Measurements from ENCODE around the gene LRIG1.

LRIG1 gene

DNA sequence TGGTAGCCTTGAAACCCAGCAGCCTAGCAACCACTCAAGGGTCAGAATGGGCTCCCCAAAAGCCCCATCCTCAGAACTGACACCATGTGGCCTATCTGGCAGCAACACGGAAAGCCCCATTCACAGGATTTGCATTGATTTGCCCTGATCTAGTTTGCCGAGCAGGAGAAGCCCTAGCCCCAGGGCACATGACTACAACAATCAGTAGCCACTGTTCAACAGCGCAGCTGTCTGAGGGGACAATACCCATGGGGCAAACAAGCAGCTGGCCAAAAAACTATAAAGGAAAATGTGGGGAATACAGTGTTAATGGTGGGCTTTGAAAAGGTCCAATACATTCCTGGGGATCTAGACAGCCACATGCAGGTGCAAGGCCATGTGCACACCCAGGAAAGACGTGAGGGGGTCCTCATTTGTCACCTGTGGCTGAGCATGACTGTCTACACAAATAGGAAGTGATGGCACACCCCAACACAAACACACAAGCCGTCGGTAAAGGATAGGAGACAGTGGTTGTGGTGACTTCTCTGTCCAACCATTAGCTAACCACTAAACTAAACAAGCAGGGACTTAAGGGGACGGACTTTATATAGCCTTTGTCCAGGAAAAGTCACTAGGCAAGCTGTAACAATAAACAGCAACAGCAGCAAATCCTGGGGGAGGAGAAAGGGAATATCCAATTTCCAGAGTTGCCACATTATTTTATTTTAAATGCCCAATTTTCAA lies 113.7 kb downstream of the LRIG1 start:
- no peak for DNase-seq
- H3K4me3 Mint-ChIP-seq, result no peak overlapping the region
- peak overlapping the region; percentile 27 for H3K27ac Mint-ChIP-seq

DNA sequence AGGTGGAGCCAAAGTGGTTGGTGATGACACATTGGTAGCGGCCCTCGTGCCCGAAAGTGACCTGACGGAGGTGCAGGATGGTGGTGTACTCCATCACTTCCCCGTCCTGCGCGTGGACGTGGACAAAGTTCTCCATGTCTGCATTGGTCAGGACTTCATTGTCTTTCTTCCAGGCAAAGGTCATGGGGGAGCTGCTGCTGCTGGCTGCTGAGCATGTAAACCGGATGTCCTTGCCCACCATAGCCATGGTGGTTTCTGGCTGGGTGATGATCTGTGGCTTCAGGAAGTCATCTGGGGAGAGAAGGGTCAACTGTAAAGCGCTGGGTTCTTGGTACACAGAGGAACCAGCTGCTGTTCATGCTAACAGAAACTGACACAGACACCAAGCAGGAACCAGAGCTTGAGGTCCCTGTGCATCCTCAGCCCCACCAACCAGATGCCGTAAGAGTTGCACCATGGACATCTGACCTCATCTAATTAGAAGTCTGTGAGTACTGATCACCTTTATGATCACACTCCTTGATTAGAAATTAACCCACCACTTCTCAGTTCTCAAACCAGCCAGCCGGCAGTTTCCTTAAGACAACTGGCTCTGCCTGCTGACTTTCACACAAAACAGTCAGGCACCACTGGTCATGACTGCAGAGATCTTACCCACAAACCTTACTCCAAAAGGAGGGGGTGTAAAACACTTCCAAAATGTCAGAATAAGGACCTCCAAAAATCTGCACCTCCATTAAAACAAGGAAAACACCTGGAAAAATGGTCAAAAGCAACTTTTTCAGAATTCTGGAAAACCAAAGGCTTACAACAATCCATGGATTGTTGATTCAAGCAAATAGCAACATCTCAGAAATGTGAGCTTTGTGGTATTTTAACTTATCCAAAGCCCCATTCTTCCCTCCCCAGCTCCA lies 114.6 kb downstream of the LRIG1 start:
- H3K36me3 Mint-ChIP-seq (ENCODE audit: low read depth), result peaks cover 96% of the 10 kb centered on the region
- no peaks in the 10 kb centered on the region for H3K9me3 Mint-ChIP-seq
- H3K27me3 Mint-ChIP-seq, result no peaks in the 10 kb centered on the region
- peaks cover 35% of the 10 kb centered on the region for H3K4me1 Mint-ChIP-seq (ENCODE audit: low read depth)
- H3K27ac Mint-ChIP-seq, result peak overlapping the region; percentile 27
- DNase-seq, result no peak
- H3K4me3 Mint-ChIP-seq, result no peak overlapping the region

More for the DNA sequence above, 113.7 kb downstream of the LRIG1 start:
- H3K9me3 Mint-ChIP-seq, result no peaks in the 10 kb centered on the region
- no peaks in the 10 kb centered on the region for H3K27me3 Mint-ChIP-seq
- peaks cover 42% of the 10 kb centered on the region for H3K4me1 Mint-ChIP-seq (ENCODE audit: low read depth)
- H3K36me3 Mint-ChIP-seq (ENCODE audit: low read depth), result peaks cover 95% of the 10 kb centered on the region

DNA sequence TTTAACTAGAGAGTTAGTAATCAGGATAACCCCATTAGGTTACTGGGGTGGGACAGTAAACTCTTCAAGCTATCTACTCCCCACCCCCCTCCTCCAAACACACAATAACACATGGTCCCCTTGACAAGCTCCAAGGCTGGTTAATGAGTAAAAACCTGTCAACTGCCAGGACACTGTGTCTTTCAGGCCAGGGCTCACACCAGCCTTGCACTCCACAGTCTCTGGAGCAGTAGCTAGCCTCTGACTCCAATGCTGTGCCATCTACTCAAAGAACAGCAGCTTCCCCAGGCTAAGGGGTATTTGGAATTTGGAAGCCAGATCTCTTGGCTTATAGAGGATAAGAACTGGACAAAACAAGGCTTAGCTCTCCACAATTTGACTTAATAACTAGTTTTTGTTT lies 115.8 kb downstream of the LRIG1 start:
- Mint-ChIP-seq H3K9me3 (no peaks in the 10 kb centered on the region), H3K4me1 (ENCODE audit: low read depth) (peaks cover 26% of the 10 kb centered on the region), H3K27me3 (no peaks in the 10 kb centered on the region), H3K4me3 (no peak overlapping the region), H3K27ac (no peak overlapping the region), H3K36me3 (ENCODE audit: low read depth) (peaks cover 96% of the 10 kb centered on the region)
- no peak for DNase-seq

DNA sequence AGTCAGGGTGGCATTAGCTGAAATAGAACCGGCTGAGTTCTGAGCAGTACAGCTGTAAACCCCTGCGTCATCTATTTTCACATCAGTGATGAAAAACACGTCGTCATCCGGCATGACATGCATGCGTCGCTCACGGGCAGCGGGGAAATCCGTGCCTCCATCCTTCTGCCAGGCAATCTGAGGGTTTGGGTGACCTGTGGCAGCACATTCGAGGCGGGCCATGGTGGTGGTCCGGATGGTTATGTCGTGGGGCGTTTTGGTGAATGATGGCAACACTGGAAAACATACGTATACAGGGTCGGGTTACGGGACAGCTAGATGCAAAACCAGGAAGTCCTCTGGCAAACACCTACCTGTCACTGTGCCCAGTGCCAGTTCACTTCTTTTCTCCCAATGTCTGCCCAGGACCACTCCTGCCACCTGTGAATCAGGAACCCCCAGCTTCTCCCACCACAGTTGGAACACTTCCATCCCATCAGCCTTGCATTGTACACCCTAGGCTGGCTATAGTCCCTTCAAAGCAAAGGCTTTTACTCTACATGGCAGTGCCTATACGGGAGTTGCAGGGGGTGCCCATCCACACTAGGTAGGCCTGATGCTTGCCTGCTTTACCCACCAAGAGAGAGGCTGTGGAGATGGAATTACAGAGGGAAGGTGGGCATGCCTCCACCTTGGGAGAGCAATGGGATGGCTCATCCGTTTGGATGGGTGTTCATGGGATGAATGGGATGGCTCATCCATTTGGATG lies 116.7 kb downstream of the LRIG1 start:
- H3K4me1 Mint-ChIP-seq (ENCODE audit: low read depth), result peaks cover 17% of the 10 kb centered on the region
- H3K9me3 Mint-ChIP-seq, result no peaks in the 10 kb centered on the region
- DNase-seq, result no peak
- H3K27me3 Mint-ChIP-seq, result no peaks in the 10 kb centered on the region
- peak overlapping the region; percentile 57 for H3K27ac Mint-ChIP-seq
- no peak overlapping the region for H3K4me3 Mint-ChIP-seq
- H3K36me3 Mint-ChIP-seq (ENCODE audit: low read depth), result peaks cover 96% of the 10 kb centered on the region

DNA sequence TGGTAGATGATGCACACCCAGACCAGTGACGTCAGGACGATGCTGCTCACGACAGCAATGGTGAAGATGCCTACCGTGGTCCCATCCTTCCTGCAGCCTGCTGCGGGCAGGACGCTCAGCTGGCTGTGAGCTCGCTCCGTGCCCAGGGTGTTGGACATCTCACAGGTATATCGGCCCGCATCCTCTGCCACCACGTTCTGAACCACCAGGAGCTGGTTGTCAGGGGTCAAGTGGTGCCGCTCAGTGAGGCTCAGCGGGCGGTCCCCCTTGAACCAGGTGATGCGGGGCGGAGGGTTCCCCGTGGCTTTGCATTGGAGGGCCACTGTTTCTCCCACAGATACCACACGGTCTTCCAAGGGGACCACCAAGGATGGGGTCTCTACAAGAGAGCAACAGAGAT lies 117.8 kb downstream of the LRIG1 start:
- Mint-ChIP-seq H3K4me1 (ENCODE audit: low read depth) (peaks cover 17% of the 10 kb centered on the region), H3K27me3 (no peaks in the 10 kb centered on the region), H3K4me3 (no peak overlapping the region), H3K36me3 (ENCODE audit: low read depth) (peaks cover 96% of the 10 kb centered on the region), H3K9me3 (no peaks in the 10 kb centered on the region), H3K27ac (peak overlapping the region; percentile 24)
- no peak for DNase-seq

DNA sequence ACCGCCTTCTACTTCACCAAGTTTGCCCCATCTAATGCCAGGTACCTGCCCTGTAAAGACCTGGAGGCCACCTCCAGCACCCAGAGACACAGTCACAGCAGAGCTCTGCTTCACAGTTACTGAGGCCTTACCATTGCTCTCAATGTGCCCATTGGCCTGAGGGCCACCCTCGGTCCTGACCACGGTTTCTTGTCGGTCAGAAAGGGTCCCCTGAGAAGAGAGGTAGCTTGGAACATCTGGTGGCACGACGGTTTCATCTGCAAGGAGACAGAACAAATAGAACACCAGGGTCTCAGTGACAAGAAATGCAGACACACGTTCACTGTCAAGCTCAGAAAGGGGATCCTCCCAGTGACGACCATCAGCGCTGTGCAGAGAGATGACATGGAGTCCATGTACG lies 118.7 kb downstream of the LRIG1 start:
- Mint-ChIP-seq H3K4me1 (ENCODE audit: low read depth) (peaks cover 18% of the 10 kb centered on the region), H3K4me3 (no peak overlapping the region), H3K9me3 (no peaks in the 10 kb centered on the region), H3K27me3 (no peaks in the 10 kb centered on the region), H3K36me3 (ENCODE audit: low read depth) (peaks cover 100% of the 10 kb centered on the region), H3K27ac (peak overlapping the region; percentile 58)
- no peak for DNase-seq

DNA sequence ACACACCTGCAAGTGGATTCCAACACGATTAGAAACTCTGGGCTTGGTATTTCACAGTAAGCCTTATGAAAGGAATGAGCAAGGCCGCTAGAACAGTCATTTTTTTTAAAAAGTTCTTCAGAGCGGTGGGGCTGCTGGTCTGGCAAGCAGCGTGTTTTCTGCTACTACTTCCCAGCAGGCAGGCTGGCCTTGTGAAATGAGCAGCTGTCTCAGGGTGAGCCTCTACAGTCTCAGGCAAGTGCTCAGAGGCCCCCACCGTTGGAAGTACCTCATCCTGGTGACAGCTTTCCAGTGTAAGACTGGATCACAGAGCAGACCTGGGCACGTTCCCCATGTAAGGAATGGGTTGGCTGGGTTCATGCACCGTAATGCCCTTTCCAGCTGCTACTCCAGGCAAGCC lies 119.2 kb downstream of the LRIG1 start:
- no peak for DNase-seq
- peaks cover 14% of the 10 kb centered on the region for H3K4me1 Mint-ChIP-seq (ENCODE audit: low read depth)
- no peak overlapping the region for H3K4me3 Mint-ChIP-seq
- H3K27me3 Mint-ChIP-seq, result no peaks in the 10 kb centered on the region
- H3K9me3 Mint-ChIP-seq, result no peaks in the 10 kb centered on the region
- H3K27ac Mint-ChIP-seq, result peak overlapping the region; percentile 58
- peaks cover 100% of the 10 kb centered on the region for H3K36me3 Mint-ChIP-seq (ENCODE audit: low read depth)

DNA sequence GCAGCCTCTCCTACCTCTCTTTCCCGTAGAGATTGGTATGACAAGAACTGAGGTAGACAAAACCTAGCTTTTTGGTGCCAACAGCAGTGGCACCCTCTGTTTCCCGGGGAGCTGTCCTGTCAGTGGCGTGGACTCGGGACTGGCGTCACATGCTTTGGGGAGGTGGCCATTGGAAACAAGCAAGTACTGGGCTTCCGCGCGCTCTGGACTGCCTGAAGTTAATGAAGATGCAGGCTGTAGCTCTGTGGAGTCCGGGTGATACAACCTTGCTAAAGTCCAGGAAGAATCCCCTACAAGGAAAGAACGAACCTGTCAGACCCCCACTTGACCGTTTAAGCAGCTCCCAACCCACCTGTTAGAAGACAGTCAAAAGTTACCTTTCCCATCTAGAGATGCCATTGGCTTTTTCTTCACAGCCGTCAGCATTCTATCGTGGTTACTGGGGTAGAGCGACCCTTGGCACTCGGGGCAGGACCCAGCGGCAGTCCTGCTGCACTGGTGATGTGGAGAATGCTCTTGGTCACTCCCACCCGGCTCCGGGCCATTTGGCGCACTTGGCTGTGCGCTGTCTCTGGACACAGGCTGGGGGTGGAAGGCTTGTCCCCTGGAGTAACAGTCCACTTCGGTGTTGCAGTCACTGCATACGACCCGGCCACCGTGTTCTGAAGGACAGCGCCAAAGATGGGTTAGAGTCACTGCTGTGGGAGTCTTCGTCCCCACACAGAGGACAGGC lies 120.5 kb downstream of the LRIG1 start:
- H3K36me3 Mint-ChIP-seq (ENCODE audit: low read depth), result peaks cover 100% of the 10 kb centered on the region
- H3K4me1 Mint-ChIP-seq (ENCODE audit: low read depth), result peaks cover 11% of the 10 kb centered on the region
- H3K9me3 Mint-ChIP-seq, result no peaks in the 10 kb centered on the region
- H3K4me3 Mint-ChIP-seq, result no peak overlapping the region
- peak overlapping the region; percentile 50 for H3K27ac Mint-ChIP-seq
- no peak for DNase-seq
- no peaks in the 10 kb centered on the region for H3K27me3 Mint-ChIP-seq

DNA sequence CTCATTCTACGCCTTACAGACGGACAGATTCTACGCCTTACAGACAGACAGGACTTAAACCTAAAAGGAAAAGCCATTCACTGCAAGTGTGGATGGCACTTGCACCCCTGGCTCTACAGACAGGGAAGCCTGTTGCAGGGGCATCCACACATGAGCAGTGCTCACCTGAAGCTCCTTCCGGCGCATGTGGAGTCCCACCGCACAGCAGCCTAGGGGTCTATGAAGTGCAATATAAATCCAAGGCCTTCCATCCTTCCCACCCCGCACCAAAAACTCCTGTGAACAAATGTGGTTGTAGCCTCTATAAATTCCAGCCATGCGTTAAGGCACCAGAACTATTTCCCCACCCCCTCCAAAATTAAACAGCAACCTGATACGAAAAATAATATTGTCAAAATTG lies 121.3 kb downstream of the LRIG1 start:
- Mint-ChIP-seq H3K27ac (no peak overlapping the region), H3K36me3 (ENCODE audit: low read depth) (peaks cover 96% of the 10 kb centered on the region), H3K27me3 (no peaks in the 10 kb centered on the region), H3K4me1 (ENCODE audit: low read depth) (peaks cover 11% of the 10 kb centered on the region), H3K9me3 (no peaks in the 10 kb centered on the region), H3K4me3 (no peak overlapping the region)
- no peak for DNase-seq

DNA sequence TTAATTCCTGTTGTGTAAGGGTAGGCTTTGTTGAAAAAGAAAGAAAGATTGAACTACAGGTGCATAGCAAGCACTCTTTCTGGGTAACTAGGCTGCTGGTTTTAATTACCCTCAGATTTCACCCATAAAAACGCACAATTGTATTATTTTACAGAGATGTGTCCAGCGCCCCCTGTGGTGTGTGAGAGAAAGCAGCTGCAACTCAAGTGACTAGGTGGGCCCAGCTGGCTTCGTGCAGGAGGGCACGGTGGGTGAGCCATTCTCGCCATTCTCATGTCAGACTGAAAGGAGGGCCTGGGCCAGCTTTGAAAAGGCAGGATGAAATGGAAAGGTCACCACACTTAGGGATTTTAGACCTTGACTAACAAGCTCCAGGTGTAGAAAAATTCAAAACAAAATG lies 122.6 kb downstream of the LRIG1 start:
- Mint-ChIP-seq H3K4me3 (no peak overlapping the region), H3K36me3 (ENCODE audit: low read depth) (peaks cover 95% of the 10 kb centered on the region), H3K27ac (peak overlapping the region; percentile 89), H3K4me1 (ENCODE audit: low read depth) (peaks cover 11% of the 10 kb centered on the region), H3K27me3 (no peaks in the 10 kb centered on the region), H3K9me3 (no peaks in the 10 kb centered on the region)
- no peak for DNase-seq

DNA sequence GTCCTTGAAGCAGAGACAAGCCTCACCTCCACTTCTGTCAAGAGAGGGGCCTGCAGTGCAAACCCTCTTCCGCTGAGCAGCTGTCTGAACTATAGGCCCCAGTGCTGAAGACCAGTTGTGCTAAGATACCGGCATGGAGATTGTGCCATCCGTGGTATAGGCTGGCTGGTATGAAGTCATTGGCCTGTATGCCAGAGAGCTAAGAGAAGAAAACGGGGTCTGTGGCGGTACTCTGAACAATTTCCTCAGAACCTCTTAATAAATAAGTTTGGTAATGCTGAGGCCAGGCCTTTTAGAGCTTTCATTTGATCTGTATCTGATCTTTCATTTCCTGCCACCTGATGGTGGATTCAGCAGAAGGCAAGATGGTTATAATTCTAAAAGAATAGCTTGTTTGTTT lies 123.0 kb downstream of the LRIG1 start:
- peak overlapping the region; percentile 89 for H3K27ac Mint-ChIP-seq
- peaks cover 95% of the 10 kb centered on the region for H3K36me3 Mint-ChIP-seq (ENCODE audit: low read depth)
- H3K4me3 Mint-ChIP-seq, result no peak overlapping the region
- H3K9me3 Mint-ChIP-seq, result no peaks in the 10 kb centered on the region
- no peak for DNase-seq
- no peaks in the 10 kb centered on the region for H3K27me3 Mint-ChIP-seq
- peaks cover 11% of the 10 kb centered on the region for H3K4me1 Mint-ChIP-seq (ENCODE audit: low read depth)

DNA sequence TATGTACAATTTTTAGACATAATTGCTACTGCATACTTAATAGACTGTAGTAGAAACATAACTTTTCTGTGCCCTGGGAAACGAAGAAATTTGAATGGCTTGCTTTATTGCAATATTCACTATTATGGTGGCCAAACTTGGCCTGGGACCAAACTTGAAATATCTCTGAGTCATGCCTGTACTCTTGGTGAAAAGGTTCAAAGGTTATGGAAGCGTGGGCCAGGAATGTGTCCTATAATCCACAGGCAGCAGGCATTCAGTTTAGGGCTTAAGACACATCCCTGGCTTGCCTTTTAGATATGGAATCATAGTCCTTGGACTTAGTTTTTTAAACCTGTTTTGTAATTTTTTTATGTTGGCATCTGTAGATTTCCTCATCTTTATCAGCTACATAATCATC lies 124.3 kb downstream of the LRIG1 start:
- no peaks in the 10 kb centered on the region for H3K27me3 Mint-ChIP-seq

DNA sequence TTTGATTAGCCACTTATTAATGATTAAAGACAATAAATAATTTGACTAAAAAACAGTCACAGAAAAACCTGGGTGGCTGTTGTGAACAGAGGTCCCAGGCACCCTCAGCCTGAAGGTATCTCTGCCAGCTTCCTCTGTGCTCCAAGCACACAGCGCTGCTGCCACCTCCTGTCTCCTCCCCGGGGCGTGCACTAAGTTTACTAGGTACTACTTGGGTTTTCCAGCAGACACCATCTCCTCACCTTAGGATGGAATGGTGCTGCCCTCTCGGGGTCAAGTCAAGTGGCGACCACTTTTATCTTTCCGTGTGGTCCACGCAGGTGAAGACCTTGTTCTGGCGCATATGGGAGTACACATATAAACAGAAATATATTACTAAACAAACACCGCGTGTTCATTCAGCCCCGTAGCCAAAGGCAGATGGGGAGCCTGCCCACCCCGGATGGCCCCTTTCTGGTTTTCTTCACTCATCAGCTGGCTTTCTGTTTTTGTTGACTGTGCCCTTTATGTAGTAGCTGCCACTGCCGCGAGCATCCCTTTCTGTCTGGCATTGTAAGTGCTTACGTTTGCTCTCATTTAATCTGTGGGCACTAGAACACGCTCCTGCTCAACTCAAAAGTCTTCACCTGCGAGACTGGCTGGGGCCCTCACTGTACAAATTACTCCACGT lies 128.0 kb downstream of the LRIG1 start:
- H3K27ac Mint-ChIP-seq, result peak overlapping the region; percentile 65
- peaks cover 86% of the 10 kb centered on the region for H3K36me3 Mint-ChIP-seq (ENCODE audit: low read depth)
- H3K4me3 Mint-ChIP-seq, result no peak overlapping the region
- H3K27me3 Mint-ChIP-seq, result no peaks in the 10 kb centered on the region
- DNase-seq, result no peak
- no peaks in the 10 kb centered on the region for H3K9me3 Mint-ChIP-seq
- peaks cover 3% of the 10 kb centered on the region for H3K4me1 Mint-ChIP-seq (ENCODE audit: low read depth)

More for the DNA sequence above, 124.3 kb downstream of the LRIG1 start:
- Mint-ChIP-seq H3K27ac (no peak overlapping the region), H3K4me1 (ENCODE audit: low read depth) (peaks cover 11% of the 10 kb centered on the region), H3K4me3 (no peak overlapping the region), H3K36me3 (ENCODE audit: low read depth) (peaks cover 93% of the 10 kb centered on the region), H3K9me3 (no peaks in the 10 kb centered on the region)
- DNase-seq, result no peak
